ENCODE measurements around the gene SLC29A1.

- TF ChIP-seq CTCF (IDR thresholded peaks at IDR 0.05) (no peak), POLR2A (IDR thresholded peaks at IDR 0.05) (peak; percentile 92 to 98)
Measured at GRCh38 chr6:44246663-44247337, 23.4 kb downstream of the SLC29A1 start, which contains the start of gene HSP90AB1.
